SK-N-MC (cell line): ENCODE results near the gene SPINDOC.

Experiments used
- EZH2 ChIP-seq: fragments of 200-600 bp; sonication (generic); IDR thresholded peaks from one replicate; pipeline ENCODE4 v1.6.1; 2017; ENCODE audit warnings: antibody characterized with exemption
- POLR2AphosphoS5 ChIP-seq: IDR thresholded peaks from 2 replicates; pipeline ENCODE4 v1.6.1; 2012; ENCODE audit warnings: mild to moderate bottlenecking, low read depth, low read length, borderline replicate concordance

DNA sequence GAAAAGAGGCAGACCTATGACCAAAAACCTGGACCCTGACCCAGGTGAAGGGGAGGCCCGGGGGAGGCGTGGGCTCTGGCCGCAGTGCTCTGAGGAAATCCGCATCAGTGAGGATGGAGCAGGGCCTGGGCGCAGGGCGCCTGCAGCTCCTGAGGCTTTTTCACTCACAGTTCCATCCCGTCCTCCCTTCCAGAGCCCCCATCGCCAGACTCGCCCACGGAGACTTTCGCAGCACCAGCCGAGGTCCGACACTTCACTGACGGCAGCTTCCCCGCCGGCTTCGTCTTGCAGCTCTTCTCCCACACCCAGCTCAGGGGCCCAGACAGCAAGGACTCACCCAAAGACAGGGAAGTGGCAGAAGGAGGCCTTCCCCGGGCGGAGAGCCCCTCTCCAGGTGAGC lies 5.4 kb downstream of the SPINDOC start:
- TF ChIP-seq POLR2AphosphoS5, result no peak
- TF ChIP-seq EZH2, result no peak
